LHCN-M2 (cell line): ENCODE measurements around the gene TRA2B. TPM values are rescaled to one million over a fixed set of nuclear protein-coding genes. Genes with fewer than 3 reads are reported as not detected.

Source experiments
- DNase-seq: peaks from one replicate; pipeline ENCODE4 v3.0.0-alpha.2; 2012; ENCODE audit warnings: low read depth
- polyA plus RNA-seq: library from polyadenylated mRNA; unstranded; fragments of >200 nt; gene quantifications from one replicate; pipeline ENCODE4 v1.2.1, GENCODE V29; 2012; ENCODE audit warnings: missing spikeins
- total RNA-seq: library from RNA; depleted of rRNA; stranded (reverse); fragments of >200 nt; gene quantifications from 2 replicates; pipeline ENCODE4 v1.2.3, GENCODE V29; 2014; rRNA removed

Gene TRA2B
- 257 and 361 TPM in 2 replicates for total RNA-seq
- 128 TPM for polyA plus RNA-seq

GRCh38 chr3:185937689-185938374 lies at the start of gene TRA2B:
TRA2B (minus strand) TSS chr3:185938014; CDS start chr3:185937860, 154 bp downstream.
- peak; percentile 97 for DNase-seq

GRCh38 chr3:185986198-185986777 lies 48.5 kb upstream of the TRA2B start:
- DNase-seq: no peak

- no peak for DNase-seq
Measured at GRCh38 chr3:185984203-185984602, 46.4 kb upstream of the TRA2B start.

- DNase-seq: peak; percentile 54
Measured at GRCh38 chr3:185983495-185984141, 45.8 kb upstream of the TRA2B start.

GRCh38 chr3:185982632-185983031 lies 44.8 kb upstream of the TRA2B start:
- DNase-seq: no peak

- no peak for DNase-seq
Measured at GRCh38 chr3:185981621-185982020, 43.8 kb upstream of the TRA2B start.

- DNase-seq: peak; percentile 22
Measured at GRCh38 chr3:185979721-185980121, 41.9 kb upstream of the TRA2B start.

- no peak for DNase-seq
Measured at GRCh38 chr3:185978516-185978915, 40.7 kb upstream of the TRA2B start.

- DNase-seq: no peak
Measured at GRCh38 chr3:185977679-185978040, 39.8 kb upstream of the TRA2B start.

GRCh38 chr3:185976977-185977678 lies 39.3 kb upstream of the TRA2B start:
- DNase-seq: peak; percentile 55

GRCh38 chr3:185976100-185976499 lies 38.3 kb upstream of the TRA2B start:
- DNase-seq: no peak

- DNase-seq: no peak
Measured at GRCh38 chr3:185971579-185971978, 33.8 kb upstream of the TRA2B start.

- no peak for DNase-seq
Measured at GRCh38 chr3:185968168-185968567, 30.4 kb upstream of the TRA2B start.

- no peak for DNase-seq
Measured at GRCh38 chr3:185966655-185967054, 28.8 kb upstream of the TRA2B start.

GRCh38 chr3:185965496-185965895 lies 27.7 kb upstream of the TRA2B start:
- no peak for DNase-seq

- DNase-seq: no peak
Measured at GRCh38 chr3:185961675-185962232, 23.9 kb upstream of the TRA2B start.

GRCh38 chr3:185960522-185961288 lies 22.9 kb upstream of the TRA2B start:
- DNase-seq: no peak

GRCh38 chr3:185959609-185960521 lies 22.1 kb upstream of the TRA2B start:
- peak; percentile 79 for DNase-seq

- DNase-seq: no peak
Measured at GRCh38 chr3:185958626-185959025, 20.8 kb upstream of the TRA2B start.

GRCh38 chr3:185956244-185956643 lies 18.4 kb upstream of the TRA2B start:
- DNase-seq: no peak
